Measurements from ENCODE around the gene TMEM182.

TMEM182 gene

GRCh38 chr2:102795641-102796040 is 33.8 kb downstream of the TMEM182 start:
- TF ChIP-seq CTCF (IDR thresholded peaks at IDR 0.05; ENCODE audit: control insufficient read depth, insufficient read depth, low read depth, low read length, missing control alignments) = no peak
- DNase-seq (ENCODE audit: low read depth) = no peak
- H3K4me3 ChIP-seq (ENCODE audit: control insufficient read depth, low read depth, low read length) = no peak overlapping the region

GRCh38 chr2:102796337-102796736 is 34.5 kb downstream of the TMEM182 start:
- DNase-seq (ENCODE audit: low read depth) = no peak
- no peak overlapping the region for H3K4me3 ChIP-seq (ENCODE audit: control insufficient read depth, low read depth, low read length)
- TF ChIP-seq CTCF (IDR thresholded peaks at IDR 0.05; ENCODE audit: control insufficient read depth, insufficient read depth, low read depth, low read length, missing control alignments) = no peak

- no peak overlapping the region for H3K4me3 ChIP-seq (ENCODE audit: control insufficient read depth, low read depth, low read length)
- no peak for TF ChIP-seq CTCF (IDR thresholded peaks at IDR 0.05; ENCODE audit: control insufficient read depth, insufficient read depth, low read depth, low read length, missing control alignments)
- DNase-seq (ENCODE audit: low read depth) = no peak
These were observed 35.7 kb downstream of the TMEM182 start for GRCh38 chr2:102797486-102797885.

GRCh38 chr2:102798181-102798580 is 36.4 kb downstream of the TMEM182 start:
- TF ChIP-seq CTCF (IDR thresholded peaks at IDR 0.05; ENCODE audit: control insufficient read depth, insufficient read depth, low read depth, low read length, missing control alignments) = no peak
- H3K4me3 ChIP-seq (ENCODE audit: control insufficient read depth, low read depth, low read length) = no peak overlapping the region
- no peak for DNase-seq (ENCODE audit: low read depth)

- TF ChIP-seq CTCF (IDR thresholded peaks at IDR 0.05; ENCODE audit: control insufficient read depth, insufficient read depth, low read depth, low read length, missing control alignments) = no peak
- no peak for DNase-seq (ENCODE audit: low read depth)
- H3K4me3 ChIP-seq (ENCODE audit: control insufficient read depth, low read depth, low read length) = no peak overlapping the region
These were observed 39.4 kb downstream of the TMEM182 start for GRCh38 chr2:102801098-102801718.

GRCh38 chr2:102801858-102802699 is 40.2 kb downstream of the TMEM182 start:
- DNase-seq (ENCODE audit: low read depth) = no peak
- no peak overlapping the region for H3K4me3 ChIP-seq (ENCODE audit: control insufficient read depth, low read depth, low read length)
- TF ChIP-seq CTCF (IDR thresholded peaks at IDR 0.05; ENCODE audit: control insufficient read depth, insufficient read depth, low read depth, low read length, missing control alignments) = no peak

All from AG09309 (cell line).